OCI-LY3 (cell line): ENCODE results near the gene SYNE2.
"Not testable (repeated sequence)": the region's sequence is repeated elsewhere in the genome, so short reads cannot be mapped to it uniquely, and the experiment has no call there.

ENCODE experiments used
- H2AFZ ChIP-seq: fragments of 200-600, 300-600 bp; shearing (Covaris generic); 2 replicates; pipeline ENCODE4 v1.6.0; 2014; ENCODE audit warnings: antibody characterized with exemption, low read depth, low read length
- H3K27ac ChIP-seq: fragments of 200-600, 300-600 bp; sonication (generic); 2 replicates; pipeline ENCODE4 v1.5.1; 2014; ENCODE audit warnings: mild to moderate bottlenecking, low read length, moderate library complexity, mixed read lengths
- H3K27me3 ChIP-seq: fragments of 200-600, 300-600 bp; sonication (generic); 2 replicates; pipeline ENCODE4 v1.6.1; 2014; ENCODE audit warnings: low read depth, low read length, mixed read lengths
- H3K36me3 ChIP-seq: fragments of 200-600, 300-600 bp; sonication (generic); replicated peaks from 2 replicates; pipeline ENCODE3; 2014; ENCODE audit warnings: low read depth, low read length, mixed read lengths
- H3K4me1 ChIP-seq: fragments of 300-600, 200-600 bp; sonication (generic); 2 replicates; pipeline ENCODE4 v1.6.1; 2014; ENCODE audit warnings: low read length, mixed read lengths
- H3K4me2 ChIP-seq: fragments of 200-600, 300-600 bp; sonication (generic); 2 replicates; pipeline ENCODE4 v1.6.1; 2014; ENCODE audit warnings: low read length, mixed read lengths
- H3K4me3 ChIP-seq: fragments of 300-600, 200-600 bp; sonication (generic); 2 replicates; pipeline ENCODE4 v1.5.1; 2014; ENCODE audit warnings: antibody characterized with exemption, mild to moderate bottlenecking, low read length, moderate library complexity
- H3K79me2 ChIP-seq: fragments of 300-600, 200-600 bp; shearing (Covaris generic); 2 replicates; pipeline ENCODE4 v1.6.1; 2014; ENCODE audit warnings: mild to moderate bottlenecking, low read length, mixed read lengths
- H3K9ac ChIP-seq: fragments of 300-600, 200-600 bp; shearing (Covaris generic); 2 replicates; pipeline ENCODE4 v1.6.0; 2014; ENCODE audit warnings: mild to moderate bottlenecking, low read length, moderate library complexity
- H3K9me3 ChIP-seq: fragments of 200-600, 300-600 bp; shearing (Covaris generic); 2 replicates; pipeline ENCODE4 v1.6.1; 2014; ENCODE audit warnings: low read length, mixed read lengths; ENCODE audit not compliant: insufficient read depth
- H4K20me1 ChIP-seq: fragments of 200-600, 300-600 bp; sonication (generic); 2 replicates; pipeline ENCODE4 v1.6.1; 2016; ENCODE audit warnings: low read length, mixed read lengths; ENCODE audit not compliant: insufficient read depth
- CTCF ChIP-seq: fragments of 200-600, 300-600 bp; sonication (generic); IDR thresholded peaks from 2 replicates; pipeline ENCODE4 v1.5.1; 2014; ENCODE audit warnings: antibody characterized with exemption, low read length, low read depth
- EZH2phosphoT487 ChIP-seq: fragments of 200-600 bp; shearing (Covaris generic); IDR thresholded peaks from 2 replicates; pipeline ENCODE4 v1.6.1; 2018; ENCODE audit warnings: antibody characterized with exemption, mixed run types, low read depth

Gene SYNE2

GRCh38 chr14:64174922-64175782 lies 322.3 kb downstream of the SYNE2 start:
- H3K36me3 ChIP-seq = no peaks in the 10 kb centered on the region
- no peaks in the 10 kb centered on the region for H4K20me1 ChIP-seq
- no peak for TF ChIP-seq EZH2phosphoT487
- TF ChIP-seq CTCF = no peak
- no peak overlapping the region for H3K4me3 ChIP-seq
- H3K79me2 ChIP-seq = no peaks in the 10 kb centered on the region
- H3K27me3 ChIP-seq = no peaks in the 10 kb centered on the region
- H3K9ac ChIP-seq = no peak overlapping the region
- H3K4me1 ChIP-seq = peaks cover 24% of the 10 kb centered on the region
- no peak overlapping the region; the same call in 1 of the 2 replicates for H3K4me2 ChIP-seq
- H2AFZ ChIP-seq = no peak overlapping the region
- no peaks in the 10 kb centered on the region for H3K9me3 ChIP-seq
- H3K27ac ChIP-seq = no peak overlapping the region

- H3K9ac ChIP-seq = no peak overlapping the region
- H2AFZ ChIP-seq = no peak overlapping the region
- no peak overlapping the region for H3K27ac ChIP-seq
- no peaks in the 10 kb centered on the region for H4K20me1 ChIP-seq
- TF ChIP-seq EZH2phosphoT487 = no peak
- H3K4me1 ChIP-seq = peaks cover 19% of the 10 kb centered on the region
- H3K4me3 ChIP-seq = no peak overlapping the region
- no peak overlapping the region for H3K4me2 ChIP-seq
- no peaks in the 10 kb centered on the region for H3K9me3 ChIP-seq
- no peaks in the 10 kb centered on the region for H3K79me2 ChIP-seq
- H3K36me3 ChIP-seq = no peaks in the 10 kb centered on the region
- H3K27me3 ChIP-seq = no peaks in the 10 kb centered on the region
Observed at GRCh38 chr14:64176330-64176729, 323.5 kb downstream of the SYNE2 start.

GRCh38 chr14:64178814-64179213 lies 326.0 kb downstream of the SYNE2 start:
- no peak for TF ChIP-seq EZH2phosphoT487
- no peak for TF ChIP-seq CTCF
- Histone ChIP-seq H4K20me1 (no peaks in the 10 kb centered on the region), H3K27ac (no peak overlapping the region), H2AFZ (no peak overlapping the region), H3K4me2 (no peak overlapping the region), H3K27me3 (no peaks in the 10 kb centered on the region), H3K36me3 (no peaks in the 10 kb centered on the region), H3K4me3 (no peak overlapping the region), H3K9ac (no peak overlapping the region), H3K9me3 (no peaks in the 10 kb centered on the region), H3K79me2 (no peaks in the 10 kb centered on the region), H3K4me1 (peaks cover 19% of the 10 kb centered on the region)

- H3K4me1 ChIP-seq, H2AFZ ChIP-seq, H3K4me3 ChIP-seq, H3K27me3 ChIP-seq, H3K9me3 ChIP-seq, H3K79me2 ChIP-seq, H3K36me3 ChIP-seq, H3K9ac ChIP-seq, H3K4me2 ChIP-seq, H4K20me1 ChIP-seq, H3K27ac ChIP-seq: not testable (repeated sequence)
Observed at GRCh38 chr14:64182908-64183307, 330.1 kb downstream of the SYNE2 start.

- Histone ChIP-seq H3K4me1 (no peaks in the 10 kb centered on the region; the same call in 1 of the 2 replicates), H3K9me3 (no peaks in the 10 kb centered on the region), H4K20me1 (no peaks in the 10 kb centered on the region), H3K4me2 (no peak overlapping the region), H3K4me3 (no peak overlapping the region), H3K79me2 (no peaks in the 10 kb centered on the region), H3K27me3 (no peaks in the 10 kb centered on the region), H2AFZ (no peak overlapping the region), H3K36me3 (peaks cover 7% of the 10 kb centered on the region), H3K27ac (no peak overlapping the region), H3K9ac (no peak overlapping the region)
- TF ChIP-seq EZH2phosphoT487 (no peak), CTCF (no peak)
Observed at GRCh38 chr14:64184103-64184729, 331.4 kb downstream of the SYNE2 start.
